CD14-positive monocyte (primary cell): ENCODE results near the gene OR52H1. TPM values are rescaled to one million over a fixed set of nuclear protein-coding genes. Genes with fewer than 3 reads are reported as not detected.

Experiments
- DNase-seq, 3 donors: peaks; one replicate each; pipeline ENCODE4 v3.0.0-alpha.2; 2011 to 2022
- H2AFZ ChIP-seq: 2 replicates; pipeline ENCODE4 v1.6.0; 2012; ENCODE audit warnings: mild to moderate bottlenecking, low read depth, low read length, inconsistent platforms; ENCODE audit not compliant: insufficient read depth, poor library complexity, severe bottlenecking
- H3K27ac ChIP-seq, 2 donors: 1 replicate in 1 of 2; 2 replicates in 1 of 2; pipeline ENCODE4 v1.5.1; 2012 to 2013; ENCODE audit warnings: low read length in 2 of 2, control low read depth in 1 of 2, inconsistent platforms in 1 of 2, low read depth in 1 of 2, mild to moderate bottlenecking in 1 of 2
- H3K27me3 ChIP-seq, 2 donors: one replicate each; pipeline versions ENCODE4 v1.6.0 to v1.6.1; 2011 to 2013; ENCODE audit warnings: low read length in 2 of 2; ENCODE audit not compliant: control insufficient read depth in 2 of 2, insufficient read depth in 2 of 2
- H3K36me3 ChIP-seq, 2 donors: replicated peaks in 1 of 2; 1 replicate in 1 of 2; 2 replicates in 1 of 2; pipeline versions ENCODE4 v1.5.1 to v1.6.1; 2012 to 2013; ENCODE audit warnings: low read length in 2 of 2, control low read depth in 1 of 2, inconsistent platforms in 1 of 2, mild to moderate bottlenecking in 1 of 2; ENCODE audit not compliant: insufficient read depth in 2 of 2, control insufficient read depth in 1 of 2
- H3K4me1 ChIP-seq, 2 donors: 1 replicate in 1 of 2; 2 replicates in 1 of 2; pipeline versions ENCODE4 v1.5.1 to v1.6.1; 2012 to 2013; ENCODE audit warnings: low read length in 2 of 2, control low read depth in 1 of 2, inconsistent platforms in 1 of 2, mild to moderate bottlenecking in 1 of 2, moderate library complexity in 1 of 2; ENCODE audit not compliant: insufficient read depth in 2 of 2, control insufficient read depth in 1 of 2
- H3K4me2 ChIP-seq: replicated peaks from 2 replicates; pipeline ENCODE3; 2012; ENCODE audit warnings: low read length, moderate library complexity, mild to moderate bottlenecking; ENCODE audit not compliant: poor library complexity, severe bottlenecking; ENCODE audit errors: extremely low read depth
- H3K4me3 ChIP-seq, 3 experiments: fragments of 200-600 bp in 1 of 3; sonication (generic) in 1 of 3; replicated peaks in 1 of 3; 1 replicate in 2 of 3; 2 replicates in 1 of 3; pipeline ENCODE4 v1.5.1; 2011 to 2013; ENCODE audit warnings: low read length in 3 of 3, mild to moderate bottlenecking in 3 of 3, control low read depth in 2 of 3, low read depth in 2 of 3, inconsistent platforms in 1 of 3, moderate library complexity in 1 of 3
- H3K79me2 ChIP-seq: 2 replicates; pipeline ENCODE4 v1.6.0; 2012; ENCODE audit warnings: mild to moderate bottlenecking, control low read depth, inconsistent platforms, low read length, moderate library complexity; ENCODE audit not compliant: insufficient read depth
- H3K9ac ChIP-seq: 2 replicates; pipeline ENCODE4 v1.6.0; 2017; ENCODE audit warnings: low read length, mild to moderate bottlenecking; ENCODE audit not compliant: insufficient read depth, poor library complexity, severe bottlenecking
- H3K9me3 ChIP-seq, 2 donors: replicated peaks in 1 of 2; 1 replicate in 1 of 2; 2 replicates in 1 of 2; pipeline versions ENCODE4 v1.5.1 to v1.6.1; 2012 to 2013; ENCODE audit warnings: low read length in 2 of 2, control low read depth in 1 of 2; ENCODE audit not compliant: control insufficient read depth in 1 of 2, insufficient read depth in 1 of 2
- H4K20me1 ChIP-seq: 2 replicates; pipeline ENCODE4 v1.6.0; 2012; ENCODE audit warnings: mild to moderate bottlenecking, low read length, control low read depth, moderate library complexity; ENCODE audit not compliant: insufficient read depth
- H3K27ac Mint-ChIP-seq, 7 donors: one replicate each; pipeline ENCODE4 v1.8.0; 2020; ENCODE audit warnings: mild to moderate bottlenecking in 7 of 7, mixed read lengths in 7 of 7, moderate library complexity in 6 of 7, inconsistent platforms in 2 of 7
- H3K27me3 Mint-ChIP-seq, 3 donors: one replicate each; pipeline ENCODE4 v1.8.0; 2021 to 2022; ENCODE audit warnings: low read depth in 3 of 3, mild to moderate bottlenecking in 3 of 3, mixed read lengths in 3 of 3, moderate library complexity in 3 of 3, inconsistent platforms in 1 of 3
- H3K36me3 Mint-ChIP-seq, 2 donors: one replicate each; pipeline ENCODE4 v1.8.0; 2020; ENCODE audit warnings: mixed read lengths in 2 of 2, inconsistent platforms in 1 of 2, mild to moderate bottlenecking in 1 of 2
- H3K4me1 Mint-ChIP-seq: one replicate; pipeline ENCODE4 v1.8.0; 2020; ENCODE audit warnings: mild to moderate bottlenecking, mixed read lengths
- H3K4me3 Mint-ChIP-seq, 2 donors: one replicate each; pipeline ENCODE4 v1.8.0; 2020; ENCODE audit warnings: mild to moderate bottlenecking in 2 of 2, mixed read lengths in 2 of 2, moderate library complexity in 1 of 2
- H3K9me3 Mint-ChIP-seq, 7 donors: one replicate each; pipeline ENCODE4 v1.8.0; 2020 to 2022; ENCODE audit warnings: mixed read lengths in 7 of 7, mild to moderate bottlenecking in 6 of 7, moderate library complexity in 6 of 7, inconsistent platforms in 2 of 7
- CTCF ChIP-seq: fragments of 200-600 bp; IDR thresholded peaks from one replicate; pipeline ENCODE4 v1.8.0; 2022; ENCODE audit warnings: antibody characterized with exemption, mild to moderate bottlenecking
- WGBS: methylation state at CpG from one replicate; pipeline ENCODE4 v1.1.5; 2013; ENCODE audit warnings: missing lambda C conversion rate; ENCODE audit not compliant: insufficient coverage; 5-methylcytosine and 5-hydroxymethylcytosine counted together
- intact Hi-C, 2 donors: fragments of 100-400 bp; cut with micrococcal nuclease; formaldehyde crosslinking; loops; one replicate each; pipeline versions ENCODE4 v1.15.0 to v1.15.1; 2023
- polyA plus RNA-seq, 3 donors: library from polyadenylated mRNA; depleted of rRNA in 1 of 3; unstranded in 2 of 3; stranded (reverse) in 1 of 3; fragments of 300-500 nt in 2 of 3; fragments of >200 nt in 1 of 3; fragmentation: Illumina TruSeq in 2 of 3; gene quantifications; 1 replicate in 2 of 3; 2 replicates in 1 of 3; pipeline ENCODE4 v1.2.3, GENCODE V29; 2012 to 2021

The OR52H1 gene
- polyA plus RNA-seq, 3 donors, result not detected

- Histone ChIP-seq H2AFZ (no peak overlapping the region), H4K20me1 (no peaks in the 10 kb centered on the region), H3K27me3 (no peaks in the 10 kb centered on the region), H3K36me3 (no peaks in the 10 kb centered on the region), H3K4me1 (no peaks in the 10 kb centered on the region), H3K9ac (no peak overlapping the region), H3K27ac (no peak overlapping the region), H3K79me2 (no peaks in the 10 kb centered on the region), H3K4me3 (no peak overlapping the region), H3K9me3 (no peaks in the 10 kb centered on the region), H3K4me2 (no peak overlapping the region)
- H3K4me3 Mint-ChIP-seq, result no peak overlapping the region
- H3K4me1 Mint-ChIP-seq, result no peaks in the 10 kb centered on the region
- no peak overlapping the region for H3K27ac Mint-ChIP-seq
- H3K36me3 Mint-ChIP-seq, result no peaks in the 10 kb centered on the region
- no peak for DNase-seq
- WGBS, result 100% methylated on average over 1 of the region's 5 CpGs
- TF ChIP-seq CTCF, result no peak
- H3K27me3 Mint-ChIP-seq, result peaks cover 0 to 2% (median 0%) of the 10 kb centered on the region in 3 donors
- intact Hi-C loops, result no loop called here
- peaks cover 0 to 3% (median 0%) of the 10 kb centered on the region in 7 donors for H3K9me3 Mint-ChIP-seq
These were observed 2.2 kb upstream of the OR52H1 start for GRCh38 chr11:5550440-5551095.

- intact Hi-C loops, result no loop called here
- Histone ChIP-seq H3K36me3 (no peaks in the 10 kb centered on the region), H3K9ac (no peak overlapping the region), H3K4me2 (no peak overlapping the region), H4K20me1 (no peaks in the 10 kb centered on the region), H3K27ac (no peak overlapping the region), H3K4me3 (no peak overlapping the region), H3K79me2 (no peaks in the 10 kb centered on the region), H3K27me3 (no peaks in the 10 kb centered on the region), H3K9me3 (no peaks in the 10 kb centered on the region), H3K4me1 (no peaks in the 10 kb centered on the region), H2AFZ (no peak overlapping the region)
- Mint-ChIP-seq H3K36me3 (no peaks in the 10 kb centered on the region), H3K27me3 (peaks cover 0 to 2% (median 0%) of the 10 kb centered on the region in 3 donors), H3K4me3 (no peak overlapping the region), H3K27ac (no peak overlapping the region), H3K9me3 (peaks cover 0 to 3% (median 0%) of the 10 kb centered on the region in 7 donors), H3K4me1 (no peaks in the 10 kb centered on the region)
- no CpG with 5 or more reads among the region's 1 CpG for WGBS
- DNase-seq, result no peak
- TF ChIP-seq CTCF, result no peak
These were observed 358 bp downstream of the OR52H1 start for GRCh38 chr11:5547982-5548381.
